ENCODE data around the gene INAVA. TPM values are rescaled to one million over a fixed set of nuclear protein-coding genes. Genes with fewer than 3 reads are reported as not detected.

INAVA gene
- total RNA-seq: 10 to 100 TPM; 59.5 to 61.5 TPM
- 27.8 TPM for polyA plus RNA-seq (2013, experiment 1 of 2)
- 26.1 TPM for polyA plus RNA-seq (2013, experiment 2 of 2)
- long read RNA-seq, experiment 1, full-length matches to known transcripts: 1 of 9 reads
- long read RNA-seq, experiment 1, partial matches to known transcripts: 3 of 9 reads
- long read RNA-seq, experiment 1, other reads (novel, unspliced or antisense): 5 of 9 reads
- long read RNA-seq, experiment 2, full-length matches to known transcripts: 46 of 78 reads
- long read RNA-seq, experiment 2, partial matches to known transcripts: 12 of 78 reads
- long read RNA-seq, experiment 2, other reads (novel, unspliced or antisense): 20 of 78 reads
- long read RNA-seq, experiment 3, full-length matches to known transcripts: 20 of 58 reads
- long read RNA-seq, experiment 3, partial matches to known transcripts: 32 of 58 reads
- long read RNA-seq, experiment 3, other reads (novel, unspliced or antisense): 6 of 58 reads
- long read RNA-seq, experiment 4: 0 reads

GRCh38 chr1:200894712-200895442 is at the start of gene INAVA:
INAVA (plus strand) TSS chr1:200894900; CDS start chr1:200898401, 3,501 bp downstream.
- no peak within 1 kb of the TSS for H3K27ac ChIP-seq (ENCODE audit: low read depth, low read length)
- 80 to 92% methylated on average over 9 to 15 of the region's 15 CpGs for WGBS, 2 experiments (ENCODE audit: insufficient coverage in 1 of 2, insufficient read length in 1 of 2)
- Mint-ChIP-seq H3K36me3 (ENCODE audit: low read depth) (peaks cover 22% of the 10 kb centered on the region), H3K27ac (peak within 1 kb of the TSS; percentile 90), H3K9me3 (no peaks in the 10 kb centered on the region), H3K4me1 (peaks cover 56% of the 10 kb centered on the region), H3K27me3 (ENCODE audit: insufficient read depth) (no peaks in the 10 kb centered on the region), H3K4me3 (peak within 1 kb of the TSS; percentile 93)
- H3K9ac ChIP-seq (ENCODE audit: extremely low read depth, low read length, poor library complexity, severe bottlenecking): peak within 1 kb of the TSS; percentile 99
- H3K9me3 ChIP-seq (ENCODE audit: control insufficient read depth, low read length): no peaks in the 10 kb centered on the region
- peak; percentile 68 for DNase-seq
- peaks cover 44% of the 10 kb centered on the region for H3K4me1 ChIP-seq (ENCODE audit: control insufficient read depth, insufficient read depth, low read length)
- peak; percentile 56 for TF ChIP-seq CTCF (conservative IDR thresholded peaks at IDR 0.05)
- H3K4me3 ChIP-seq (ENCODE audit: low read length): peak within 1 kb of the TSS; percentile 91
- H3K27me3 ChIP-seq (ENCODE audit: control insufficient read depth, insufficient read depth, low read length, poor library complexity, severe bottlenecking): no peaks in the 10 kb centered on the region
- peaks cover 9% of the 10 kb centered on the region for H3K36me3 ChIP-seq (ENCODE audit: control insufficient read depth, insufficient read depth, low read length)

GRCh38 chr1:200845360-200845759 is 49.3 kb upstream of the INAVA start:
- 96 to 97% methylated on average over 3 to 4 of the region's 4 CpGs for WGBS, 2 experiments (ENCODE audit: insufficient coverage in 1 of 2, insufficient read length in 1 of 2)
- no peak overlapping the region for H3K27ac ChIP-seq (ENCODE audit: low read depth, low read length)
- H3K9ac ChIP-seq (ENCODE audit: extremely low read depth, low read length, poor library complexity, severe bottlenecking): no peak overlapping the region
- no peaks in the 10 kb centered on the region for H3K4me1 Mint-ChIP-seq
- no peak overlapping the region for H3K4me3 ChIP-seq (ENCODE audit: low read length)
- no peaks in the 10 kb centered on the region for H3K9me3 ChIP-seq (ENCODE audit: control insufficient read depth, low read length)
- peaks cover 41% of the 10 kb centered on the region for H3K36me3 Mint-ChIP-seq (ENCODE audit: low read depth)
- H3K4me1 ChIP-seq (ENCODE audit: control insufficient read depth, insufficient read depth, low read length): no peaks in the 10 kb centered on the region
- no peaks in the 10 kb centered on the region for H3K9me3 Mint-ChIP-seq
- DNase-seq: no peak
- no peak overlapping the region for H3K4me3 Mint-ChIP-seq
- H3K27me3 Mint-ChIP-seq (ENCODE audit: insufficient read depth): no peaks in the 10 kb centered on the region
- peaks cover 78% of the 10 kb centered on the region for H3K36me3 ChIP-seq (ENCODE audit: control insufficient read depth, insufficient read depth, low read length)
- TF ChIP-seq CTCF (conservative IDR thresholded peaks at IDR 0.05): no peak
- peak overlapping the region; percentile 36 for H3K27ac Mint-ChIP-seq
- no peaks in the 10 kb centered on the region for H3K27me3 ChIP-seq (ENCODE audit: control insufficient read depth, insufficient read depth, low read length, poor library complexity, severe bottlenecking)

GRCh38 chr1:200846398-200846797 is 48.3 kb upstream of the INAVA start:
- no peak overlapping the region for H3K4me3 ChIP-seq (ENCODE audit: low read length)
- no peaks in the 10 kb centered on the region for H3K9me3 ChIP-seq (ENCODE audit: control insufficient read depth, low read length)
- H3K27me3 Mint-ChIP-seq (ENCODE audit: insufficient read depth): no peaks in the 10 kb centered on the region
- H3K4me3 Mint-ChIP-seq: no peak overlapping the region
- peak overlapping the region; percentile 47 for H3K27ac ChIP-seq (ENCODE audit: low read depth, low read length)
- WGBS, 2 experiments (ENCODE audit: insufficient coverage in 1 of 2, insufficient read length in 1 of 2): 95 to 100% methylated on average over 1 of the region's 1 CpG
- H3K9me3 Mint-ChIP-seq: no peaks in the 10 kb centered on the region
- peaks cover 45% of the 10 kb centered on the region for H3K36me3 Mint-ChIP-seq (ENCODE audit: low read depth)
- no peaks in the 10 kb centered on the region for H3K4me1 Mint-ChIP-seq
- H3K36me3 ChIP-seq (ENCODE audit: control insufficient read depth, insufficient read depth, low read length): peaks cover 80% of the 10 kb centered on the region
- H3K27ac Mint-ChIP-seq: no peak overlapping the region
- H3K27me3 ChIP-seq (ENCODE audit: control insufficient read depth, insufficient read depth, low read length, poor library complexity, severe bottlenecking): no peaks in the 10 kb centered on the region
- H3K9ac ChIP-seq (ENCODE audit: extremely low read depth, low read length, poor library complexity, severe bottlenecking): no peak overlapping the region
- no peak for TF ChIP-seq CTCF (conservative IDR thresholded peaks at IDR 0.05)
- no peaks in the 10 kb centered on the region for H3K4me1 ChIP-seq (ENCODE audit: control insufficient read depth, insufficient read depth, low read length)
- no peak for DNase-seq

Measured in endodermal cell (in vitro differentiated cells).